ENCODE results near the gene ALS2CL. TPM values are rescaled to one million over a fixed set of nuclear protein-coding genes. Genes with fewer than 3 reads are reported as not detected.
"Not testable (repeated sequence)": the region's sequence is repeated elsewhere in the genome, so short reads cannot be mapped to it uniquely, and the experiment has no call there.

The ALS2CL gene
- total and polyA plus RNA-seq, 9 donors = 3.3 to 13.2 (median 6.2) TPM

DNA sequence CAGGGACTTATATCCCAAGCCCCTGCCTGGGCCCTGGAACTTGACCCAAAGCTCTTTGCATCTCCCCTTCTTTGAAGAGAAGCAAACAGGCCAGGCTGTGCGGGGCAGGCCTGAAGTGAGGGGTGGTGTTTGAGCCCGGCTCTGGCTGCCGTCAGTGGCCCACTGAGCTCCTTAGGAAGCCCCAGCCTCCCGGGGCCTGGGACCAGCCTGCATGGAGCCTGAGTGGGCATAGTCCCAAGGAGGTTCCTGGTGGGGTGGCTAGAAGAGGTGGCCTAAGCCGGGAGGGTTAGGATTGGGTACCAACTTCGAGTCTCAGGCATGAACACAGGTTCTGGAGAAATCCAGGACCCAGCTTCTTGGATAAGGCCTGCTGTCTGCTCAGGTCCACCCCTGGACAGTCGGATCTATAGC lies 14.1 kb upstream of the ALS2CL start:
- intact Hi-C loops (cut with DNase I) = loop anchor here (5.0 to 10.0 kb wide), 7 partner anchors 145 to 617 kb away; no protein-coding TSS in a partner anchor
- WGBS, 3 donors = 86 to 90% (median 90%) methylated on average over 7 of the region's 7 CpGs
- no peak overlapping the region for H3K27ac ChIP-seq
- H3K4me3 ChIP-seq = no peak overlapping the region
- H3K9me3 ChIP-seq = no peaks in the 10 kb centered on the region
- H3K4me1 ChIP-seq (ENCODE audit: insufficient read depth) = no peaks in the 10 kb centered on the region
- no peaks in the 10 kb centered on the region for H3K36me3 ChIP-seq
- peak in 3 of 5 donors; percentile 6 to 22 (median 9) for DNase-seq
- no peaks in the 10 kb centered on the region for H3K27me3 ChIP-seq
- TF ChIP-seq EP300 (IDR thresholded peaks at IDR 0.05) (no peak), CTCF (IDR thresholded peaks at IDR 0.05) (no peak), POLR2A (IDR thresholded peaks at IDR 0.05) (no peak)

- 70 to 77% (median 76%) methylated on average over 13 of the region's 13 CpGs for WGBS, 3 donors
- no peak for TF ChIP-seq CTCF (IDR thresholded peaks at IDR 0.05)
- no peak for TF ChIP-seq POLR2A (IDR thresholded peaks at IDR 0.05)
- no peak for TF ChIP-seq EP300 (IDR thresholded peaks at IDR 0.05)
- peak in 4 of 5 donors; percentile 7 to 21 (median 10) for DNase-seq
- intact Hi-C loops (cut with DNase I) = loop anchor here (5.0 to 10.0 kb wide), 7 partner anchors 145 to 618 kb away; no protein-coding TSS in a partner anchor
- no peak overlapping the region for H3K4me3 ChIP-seq
- H3K36me3 ChIP-seq = no peaks in the 10 kb centered on the region
- no peak overlapping the region for H3K27ac ChIP-seq
- H3K9me3 ChIP-seq = no peaks in the 10 kb centered on the region
- H3K27me3 ChIP-seq = no peaks in the 10 kb centered on the region
- no peaks in the 10 kb centered on the region for H3K4me1 ChIP-seq (ENCODE audit: insufficient read depth)
Observed at GRCh38 chr3:46706771-46707582, 13.5 kb upstream of the ALS2CL start.

DNA sequence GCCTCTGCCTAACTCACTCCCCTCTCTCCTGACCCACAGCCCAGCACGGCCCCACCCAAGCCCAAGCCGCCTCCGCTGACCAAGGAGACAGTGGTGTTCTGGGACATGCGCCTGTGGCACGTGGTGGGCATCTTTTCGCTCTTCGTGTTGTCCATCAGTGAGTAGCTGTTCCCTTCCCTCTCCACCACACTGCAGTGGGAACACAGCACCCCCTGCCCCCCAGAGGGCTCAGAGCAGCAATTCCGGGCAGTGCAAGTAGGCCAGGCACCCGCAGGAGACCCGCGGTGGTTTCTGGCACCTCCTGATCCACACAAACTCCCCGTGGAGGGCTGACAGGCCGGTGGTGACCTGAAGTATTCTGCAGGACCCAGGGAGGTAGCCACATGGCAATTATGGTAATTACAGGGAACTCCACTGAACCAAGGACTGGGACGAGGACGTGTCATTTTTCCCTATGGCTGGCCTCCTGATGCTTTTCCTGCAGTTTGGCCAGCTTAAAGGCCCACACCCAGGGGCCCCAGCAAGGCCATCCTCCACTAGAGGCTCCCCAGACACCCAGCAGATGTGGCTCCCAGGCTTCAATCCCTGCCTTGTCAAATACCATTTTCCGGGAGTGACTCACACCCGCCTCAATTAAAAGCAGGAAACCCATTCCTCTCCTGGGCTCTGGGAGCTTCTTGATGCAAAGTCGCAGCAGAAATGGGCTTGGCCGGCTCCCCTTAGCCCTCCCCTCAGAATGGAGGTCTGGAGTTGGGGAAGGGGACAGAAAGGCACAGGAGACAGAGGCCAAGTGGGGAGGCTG lies 12.5 kb upstream of the ALS2CL start:
- Histone ChIP-seq H3K9me3 (no peaks in the 10 kb centered on the region), H3K36me3 (no peaks in the 10 kb centered on the region), H3K4me1 (ENCODE audit: insufficient read depth) (peaks cover 4% of the 10 kb centered on the region), H3K27ac (no peak overlapping the region), H3K4me3 (no peak overlapping the region), H3K27me3 (no peaks in the 10 kb centered on the region)
- intact Hi-C loops (cut with DNase I) = loop anchor here (5.0 to 10.0 kb wide), 7 partner anchors 146 to 619 kb away; no protein-coding TSS in a partner anchor
- TF ChIP-seq POLR2A (IDR thresholded peaks at IDR 0.05) (no peak), EP300 (IDR thresholded peaks at IDR 0.05) (no peak), CTCF (IDR thresholded peaks at IDR 0.05) (no peak)
- WGBS, 3 donors = 77 to 80% (median 79%) methylated on average over 18 to 19 of the region's 19 CpGs
- peak in 3 of 5 donors; percentile 9 to 28 (median 11) for DNase-seq

DNA sequence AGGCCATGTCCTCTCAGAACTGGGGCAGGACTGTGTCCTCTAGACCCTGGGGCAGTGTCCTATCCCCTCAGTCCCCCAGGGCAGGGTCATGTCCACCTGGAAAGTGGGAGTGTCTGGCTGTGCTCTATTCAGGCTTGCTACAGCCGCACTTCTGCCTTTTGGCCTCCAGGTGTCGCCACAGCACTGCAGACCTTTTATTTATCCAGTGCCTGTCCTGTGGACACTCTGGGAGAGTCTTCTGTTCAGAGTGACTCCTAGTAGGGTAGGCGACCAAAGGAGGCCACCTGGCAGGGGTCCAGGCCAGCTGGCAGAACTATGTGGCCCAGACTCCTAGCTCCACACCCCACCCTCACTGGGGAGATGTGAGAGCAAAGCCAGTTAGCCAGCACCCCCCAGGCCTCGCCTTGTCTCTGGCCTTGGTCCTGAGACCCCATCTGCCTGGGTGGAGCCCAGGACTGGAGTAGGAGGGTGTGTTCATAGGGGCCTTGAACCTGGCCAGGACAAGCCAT lies 11.6 kb upstream of the ALS2CL start:
- DNase-seq = peak; percentile 61 to 84 (median 82)
- no peaks in the 10 kb centered on the region for H3K27me3 ChIP-seq
- H3K4me3 ChIP-seq = no peak overlapping the region
- H3K4me1 ChIP-seq (ENCODE audit: insufficient read depth) = peaks cover 4% of the 10 kb centered on the region
- H3K36me3 ChIP-seq = no peaks in the 10 kb centered on the region
- intact Hi-C loops (cut with DNase I) = loop anchor here (5.0 to 10.0 kb wide), 7 partner anchors 147 to 620 kb away; no protein-coding TSS in a partner anchor
- 18 to 23% (median 22%) methylated on average over 4 of the region's 4 CpGs for WGBS, 3 donors
- H3K9me3 ChIP-seq = no peaks in the 10 kb centered on the region
- no peak overlapping the region for H3K27ac ChIP-seq
- TF ChIP-seq CTCF (IDR thresholded peaks at IDR 0.05) = peak; percentile 90 to 96 (median 94)
- TF ChIP-seq EP300 (IDR thresholded peaks at IDR 0.05) = no peak

DNA sequence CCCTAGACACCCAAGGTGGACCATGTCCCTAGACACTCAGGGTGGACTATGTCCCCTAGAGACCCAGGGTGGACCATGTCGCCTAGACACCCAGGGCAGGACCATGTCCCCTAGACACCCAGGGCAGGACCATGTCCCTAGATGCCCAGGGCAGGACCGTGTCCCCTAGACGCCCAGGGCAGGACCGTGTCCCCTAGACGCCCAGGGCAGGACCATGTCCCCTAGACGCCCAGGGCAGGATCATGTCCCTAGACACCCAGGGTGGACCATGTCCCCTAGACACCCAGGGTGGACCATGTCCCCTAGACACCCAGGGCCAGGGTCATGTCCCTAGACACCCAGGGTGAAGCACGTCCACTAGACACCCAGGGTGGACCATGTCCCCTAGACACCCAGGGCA lies 10.9 kb upstream of the ALS2CL start:
- H3K27ac ChIP-seq; H3K36me3 ChIP-seq; H3K9me3 ChIP-seq; H3K4me3 ChIP-seq; H3K27me3 ChIP-seq; H3K4me1 ChIP-seq (ENCODE audit: insufficient read depth): not testable (repeated sequence)
- intact Hi-C loops (cut with DNase I) = loop anchor here in 3 of 4 donors (10.0 kb wide), 2 partner anchors 300 to 620 kb away; no protein-coding TSS in a partner anchor
- 16 to 34% (median 33%) methylated on average over 7 of the region's 7 CpGs for WGBS, 3 donors
- DNase-seq = peak in 2 of 5 donors; percentile 18 to 25

Measured in ovary (tissue), 9 donors.